ENCODE measurements around the gene ARHGEF2.

ARHGEF2 gene

GRCh38 chr1:155969377-155969791 is 9.0 kb downstream of the ARHGEF2 start:
- DNase-seq: no peak

- DNase-seq: no peak
Observed at GRCh38 chr1:155968670-155969069, 9.7 kb downstream of the ARHGEF2 start.

DNA sequence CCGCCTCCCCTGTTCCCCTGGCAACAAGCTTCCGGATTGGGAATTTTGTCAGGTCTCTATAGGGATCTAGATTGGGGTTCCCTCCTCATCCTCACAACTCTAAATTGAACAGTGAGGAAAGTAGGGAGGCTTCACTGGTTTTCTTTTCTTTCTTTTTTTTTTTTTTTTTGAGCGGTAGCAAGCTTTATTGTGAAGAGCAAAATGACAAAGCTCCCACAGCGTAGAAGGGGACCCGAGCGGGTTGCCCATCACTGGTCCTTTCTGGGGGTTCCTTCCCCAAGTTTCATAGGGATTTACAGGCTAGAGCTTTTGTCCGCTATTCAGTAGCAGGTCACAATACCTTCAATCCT is 10.3 kb downstream of the ARHGEF2 start:
- DNase-seq: no peak

DNA sequence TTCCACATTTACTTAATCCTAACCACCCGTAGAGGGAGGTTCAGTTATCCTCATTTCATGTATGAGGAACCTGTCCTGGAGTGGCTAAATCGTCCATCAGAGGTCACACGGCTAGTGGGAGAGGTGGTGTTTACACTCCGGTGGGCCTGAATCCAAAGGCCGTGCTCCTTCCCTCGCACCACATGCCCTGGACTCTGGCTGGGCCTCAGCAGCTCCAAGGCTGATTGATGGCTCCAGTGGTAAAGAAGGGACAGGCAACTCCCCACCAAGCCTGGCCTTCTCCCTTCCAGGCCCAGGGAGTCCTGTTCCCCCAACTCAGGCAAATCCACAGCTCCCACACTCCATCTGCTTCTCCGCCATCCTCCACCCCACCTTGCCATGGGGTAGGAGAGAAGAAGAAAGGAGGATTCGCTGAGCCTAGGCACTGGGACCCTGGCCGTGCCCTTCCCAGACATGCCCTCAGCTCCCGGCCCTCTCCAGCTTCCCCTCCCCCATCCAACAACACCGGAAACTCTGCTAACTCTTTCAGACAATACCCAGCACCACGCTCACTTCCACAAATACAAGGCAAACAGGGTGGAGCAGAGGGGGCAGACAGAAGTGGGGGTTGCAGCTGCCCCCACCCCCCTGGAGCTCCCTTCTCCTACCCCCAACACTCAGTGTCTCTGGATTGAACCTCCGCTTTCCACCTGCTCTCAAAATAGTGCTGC is 10.9 kb downstream of the ARHGEF2 start:
- no peak for DNase-seq

DNA sequence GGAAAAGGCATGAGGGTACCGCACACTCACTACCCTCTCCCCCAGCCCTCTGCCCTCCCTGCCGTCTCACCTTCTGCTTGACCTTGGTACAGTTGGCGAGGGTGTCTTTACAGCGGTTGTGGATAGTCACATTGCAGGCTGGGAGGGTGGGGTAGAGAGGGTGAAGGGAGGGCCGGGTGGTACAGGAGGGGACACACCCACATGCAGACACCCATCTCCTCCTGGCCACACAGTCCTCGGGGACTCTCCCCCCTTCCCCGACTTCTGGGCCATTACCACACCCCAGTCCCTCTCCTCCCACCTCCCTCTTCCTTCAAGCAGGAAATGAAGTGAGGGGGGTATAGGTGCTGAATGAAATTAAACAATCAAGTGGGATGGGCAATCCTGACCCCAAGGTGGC is 11.6 kb downstream of the ARHGEF2 start:
- DNase-seq: no peak

DNA sequence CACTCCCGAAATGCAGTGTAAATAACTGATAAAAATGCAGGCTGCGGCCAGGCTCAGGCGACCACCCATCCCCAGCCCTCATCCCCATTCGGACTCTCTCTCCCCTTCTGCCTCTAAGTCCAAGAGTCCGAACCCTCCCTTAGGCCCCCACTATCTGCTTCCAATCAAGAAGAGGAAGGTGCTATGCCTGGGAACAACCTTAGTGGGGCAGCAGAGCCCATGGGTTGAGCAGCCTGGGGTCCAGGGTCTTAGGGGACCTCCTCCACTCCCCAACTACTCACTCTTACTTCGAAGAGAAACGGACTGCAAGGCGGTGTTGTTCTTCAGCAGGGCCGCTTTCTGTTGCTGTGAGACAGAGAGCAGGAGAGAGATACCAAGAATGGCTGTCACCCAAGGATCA is 12.2 kb downstream of the ARHGEF2 start:
- no peak for DNase-seq

DNA sequence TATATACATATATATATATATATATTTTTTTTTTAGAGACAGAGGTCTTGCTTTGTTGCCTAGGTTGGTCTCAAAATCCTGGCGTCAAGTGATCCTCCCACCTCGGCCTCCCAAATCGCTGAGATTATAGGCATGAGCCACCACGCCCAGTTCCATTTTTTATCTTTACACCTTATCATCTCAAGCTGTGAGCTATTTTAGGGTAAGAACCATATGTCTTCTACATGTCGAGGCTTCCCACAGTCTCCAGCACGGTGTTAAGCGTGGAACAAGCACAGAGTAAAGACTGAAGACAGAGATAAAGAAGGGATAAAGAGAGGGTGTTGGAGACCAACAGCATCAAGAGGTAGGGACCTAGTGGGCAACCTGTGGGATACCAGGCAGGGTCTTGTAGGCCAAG is 14.2 kb downstream of the ARHGEF2 start:
- DNase-seq: no peak

DNA sequence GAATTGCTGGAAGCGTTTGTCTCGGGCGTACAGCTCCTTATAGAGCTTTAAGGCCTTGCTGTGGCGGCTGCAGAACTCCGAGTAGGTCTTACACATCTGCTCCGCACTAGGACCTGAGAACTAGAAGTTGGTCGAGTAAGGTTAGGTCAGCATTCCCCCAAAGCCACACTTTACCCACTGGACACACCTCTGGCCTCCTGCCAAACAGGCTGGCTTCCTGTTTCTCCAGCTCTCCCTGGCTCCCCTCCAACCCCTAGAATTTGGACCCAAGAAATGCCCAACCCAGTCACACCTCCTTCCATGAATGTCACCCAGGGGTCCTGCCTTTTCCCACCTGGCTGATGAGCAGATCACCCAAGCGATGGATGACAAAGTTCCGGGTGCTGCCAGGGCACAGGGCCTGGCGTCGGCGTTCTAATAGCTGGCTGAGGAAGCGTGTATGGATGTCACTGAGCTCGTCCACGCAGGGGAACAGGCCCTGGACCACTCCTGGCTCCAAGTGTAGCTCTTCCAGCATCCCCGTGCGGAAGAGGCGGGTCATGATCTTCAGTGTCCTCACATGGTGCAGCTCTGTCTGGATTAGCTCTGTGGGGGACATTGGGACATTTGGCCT is 15.6 kb downstream of the ARHGEF2 start:
- DNase-seq: no peak

DNA sequence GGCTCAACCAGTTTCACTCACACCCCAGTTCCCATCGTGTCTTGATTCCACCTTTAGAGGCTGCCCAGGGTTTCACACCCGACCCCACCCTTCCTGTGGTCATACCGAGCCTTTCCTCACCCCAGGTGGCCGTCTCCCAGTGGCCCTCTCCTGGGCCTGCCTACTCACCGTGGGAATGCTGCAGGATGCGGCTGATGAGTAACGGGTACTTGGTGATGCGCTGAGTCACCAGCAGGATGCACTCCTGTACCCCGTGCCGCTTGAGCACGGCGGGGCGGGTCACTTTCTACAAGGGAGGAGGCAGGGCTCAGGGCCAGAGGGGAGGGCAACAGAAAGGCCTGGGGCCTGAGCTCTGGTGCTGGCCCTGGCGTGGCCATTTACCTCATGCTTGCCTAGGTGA is 16.4 kb downstream of the ARHGEF2 start:
- DNase-seq: no peak

DNA sequence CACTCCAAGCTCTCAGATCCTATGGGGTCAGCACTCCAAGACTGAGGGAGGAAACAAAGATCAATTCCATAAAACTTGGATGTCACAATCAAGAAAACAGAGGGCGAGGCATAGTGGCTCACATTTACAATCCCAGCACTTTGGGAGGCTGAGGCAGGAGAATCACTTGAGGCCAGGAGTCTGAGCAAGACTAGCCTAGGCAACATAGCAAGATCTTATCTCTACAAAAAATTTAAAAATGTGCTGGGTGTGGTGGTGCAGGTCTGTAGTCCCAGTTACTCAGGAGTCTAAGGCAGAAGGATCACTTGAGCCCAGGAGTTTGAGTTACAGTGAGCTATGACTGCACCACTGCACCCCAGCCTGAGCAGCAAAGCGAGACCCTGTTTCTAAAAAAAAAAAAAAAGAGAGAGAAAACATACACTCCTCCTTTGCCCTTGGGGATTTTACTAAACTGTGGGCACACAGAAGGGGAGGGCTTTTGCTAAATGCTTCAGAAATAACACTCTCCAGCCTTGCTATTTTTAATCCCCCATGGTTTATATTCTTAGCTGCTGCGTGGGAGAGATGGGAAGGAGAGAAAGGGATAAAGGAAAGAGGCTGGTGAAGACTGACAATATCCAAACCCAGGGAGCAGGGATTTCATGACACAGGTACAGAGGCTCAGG is 18.1 kb downstream of the ARHGEF2 start:
- no peak for DNase-seq

DNA sequence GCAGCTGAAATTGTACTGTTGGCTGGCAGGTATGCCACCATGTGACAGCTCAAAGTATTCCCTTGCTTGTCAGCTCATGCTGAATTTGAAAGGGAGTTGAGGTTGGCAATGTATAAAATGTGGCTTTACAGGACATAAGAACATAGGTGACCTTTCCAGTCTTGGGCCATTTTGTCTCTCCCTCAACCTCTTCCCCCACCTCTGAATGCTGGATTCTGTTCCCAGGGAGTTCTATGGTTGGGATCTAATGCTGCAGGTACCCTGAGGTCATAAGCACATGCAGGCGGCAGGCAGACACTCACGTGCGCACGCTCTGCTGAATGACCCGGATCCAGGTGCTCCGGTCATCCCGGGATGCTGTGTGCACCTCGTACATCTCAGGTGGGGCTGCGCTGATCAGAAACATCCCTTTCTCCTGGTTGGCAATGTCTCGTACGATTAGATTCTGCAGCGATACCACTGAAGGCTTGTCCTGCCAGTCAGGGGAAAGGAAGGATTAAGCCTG is 20.9 kb downstream of the ARHGEF2 start:
- no peak for DNase-seq

- no peak for DNase-seq
Observed at GRCh38 chr1:155954645-155955044, 23.7 kb downstream of the ARHGEF2 start.

- no peak for DNase-seq
Observed at GRCh38 chr1:155952505-155952890, 25.8 kb downstream of the ARHGEF2 start.

- DNase-seq: no peak
Observed at GRCh38 chr1:155951753-155952504, 26.4 kb downstream of the ARHGEF2 start.

DNA sequence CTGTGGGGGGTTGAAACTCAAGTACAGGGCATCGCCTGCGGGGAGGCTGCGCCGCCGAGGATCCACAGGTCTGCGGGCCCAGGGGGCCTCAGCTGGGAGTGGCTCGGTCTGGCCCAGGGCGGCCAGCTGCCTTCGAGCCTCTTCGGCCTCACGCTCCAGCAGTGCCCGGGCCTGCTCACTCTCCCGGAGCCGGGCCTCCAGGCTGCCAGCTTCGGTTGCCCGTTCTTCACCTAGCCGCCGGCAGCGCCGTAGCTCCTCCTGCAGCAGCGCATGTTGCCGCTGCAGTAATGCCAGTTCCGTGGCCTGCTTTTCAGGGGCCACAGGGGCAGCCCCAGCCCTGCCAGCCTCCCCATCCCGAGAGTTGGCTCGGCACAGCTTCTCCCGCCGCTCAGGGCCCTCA is 27.5 kb downstream of the ARHGEF2 start:
- no peak for DNase-seq

GRCh38 chr1:155947741-155948140 is 30.6 kb downstream of the ARHGEF2 start:
- DNase-seq: no peak

DNA sequence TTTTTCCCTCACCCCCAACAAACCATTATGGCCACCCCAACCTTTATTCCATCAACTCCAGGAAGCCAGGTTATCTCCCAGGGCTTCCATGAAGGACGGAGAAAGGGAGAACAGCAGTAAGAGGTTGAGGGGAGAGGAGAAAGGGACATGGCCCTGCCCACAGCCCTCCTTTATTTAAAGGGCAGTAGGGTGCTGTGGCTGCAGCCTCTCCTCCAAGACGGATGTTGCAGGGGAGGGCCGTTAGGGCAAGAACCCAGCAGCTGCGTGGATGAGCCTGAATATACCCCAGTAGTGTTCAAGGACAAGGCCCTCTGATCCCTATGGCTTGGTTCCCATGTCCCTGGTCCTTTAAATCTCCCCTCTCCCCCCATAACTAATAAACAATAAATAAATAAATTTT is 31.1 kb downstream of the ARHGEF2 start:
- no peak for DNase-seq

- DNase-seq: no peak
Observed at GRCh38 chr1:155946633-155947219, 31.6 kb downstream of the ARHGEF2 start.

GRCh38 chr1:155944444-155944799 is 33.9 kb downstream of the ARHGEF2 start:
- DNase-seq: no peak

DNA sequence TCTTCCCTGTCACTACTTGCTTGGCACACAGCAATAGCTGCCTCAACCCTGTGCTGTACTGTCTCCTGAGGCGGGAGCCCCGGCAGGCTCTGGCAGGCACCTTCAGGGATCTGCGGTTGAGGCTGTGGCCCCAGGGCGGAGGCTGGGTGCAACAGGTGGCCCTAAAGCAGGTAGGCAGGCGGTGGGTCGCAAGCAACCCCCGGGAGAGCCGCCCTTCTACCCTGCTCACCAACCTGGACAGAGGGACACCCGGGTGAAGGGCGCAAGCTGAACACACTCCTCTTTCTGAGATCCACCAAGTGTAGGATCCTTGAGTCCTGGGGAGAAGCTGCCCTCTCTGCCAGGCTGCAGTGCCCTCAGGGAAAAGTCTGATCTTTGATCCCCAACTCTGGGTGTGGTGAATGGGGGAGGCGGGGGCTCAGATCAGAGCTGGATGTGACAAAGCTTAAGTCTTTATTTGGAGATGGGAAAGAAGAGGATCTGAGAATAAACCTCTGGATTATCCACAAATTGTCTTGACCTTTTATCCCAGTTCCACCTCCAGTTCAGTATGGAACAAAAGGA is 35.7 kb downstream of the ARHGEF2 start:
- DNase-seq: no peak

DNA sequence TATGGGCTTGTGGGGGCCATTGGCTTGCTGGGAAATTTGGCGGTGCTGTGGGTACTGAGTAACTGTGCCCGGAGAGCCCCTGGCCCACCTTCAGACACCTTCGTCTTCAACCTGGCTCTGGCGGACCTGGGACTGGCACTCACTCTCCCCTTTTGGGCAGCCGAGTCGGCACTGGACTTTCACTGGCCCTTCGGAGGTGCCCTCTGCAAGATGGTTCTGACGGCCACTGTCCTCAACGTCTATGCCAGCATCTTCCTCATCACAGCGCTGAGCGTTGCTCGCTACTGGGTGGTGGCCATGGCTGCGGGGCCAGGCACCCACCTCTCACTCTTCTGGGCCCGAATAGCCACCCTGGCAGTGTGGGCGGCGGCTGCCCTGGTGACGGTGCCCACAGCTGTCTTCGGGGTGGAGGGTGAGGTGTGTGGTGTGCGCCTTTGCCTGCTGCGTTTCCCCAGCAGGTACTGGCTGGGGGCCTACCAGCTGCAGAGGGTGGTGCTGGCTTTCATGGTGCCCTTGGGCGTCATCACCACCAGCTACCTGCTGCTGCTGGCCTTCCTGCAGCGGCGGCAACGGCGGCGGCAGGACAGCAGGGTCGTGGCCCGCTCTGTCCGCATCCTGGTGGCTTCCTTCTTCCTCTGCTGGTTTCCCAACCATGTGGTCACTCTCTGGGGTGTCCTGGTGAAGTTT is 36.4 kb downstream of the ARHGEF2 start:
- no peak for DNase-seq

Measured in stimulated activated naive CD4-positive, alpha-beta T cell treated with Interleukin-2 at 50 U/mL for 16 hours (primary cell).